B cell (primary cell): ENCODE results near the gene KRT84. TPM values are rescaled to one million over a fixed set of nuclear protein-coding genes. Genes with fewer than 3 reads are reported as not detected.

Experiments used
- ATAC-seq: fragments of 200-7000 bp; cut with Tn5 transposase; one replicate; pipeline ENCODE4 v1.10.0; 2021; ENCODE audit warnings: low read depth, mild to moderate bottlenecking, moderate number of reproducible peaks, moderate library complexity
- CTCF ChIA-PET: fragments of 350-600 bp; sonication (Branson Sonifier 250); formaldehyde crosslinking; loops from one replicate; lab custom pipeline; 2021; ENCODE audit warnings: antibody characterized with exemption, inconsistent platforms; lab: Charles Lee
- POLR2A ChIA-PET: fragments of 350-600 bp; sonication (Branson Sonifier 250); formaldehyde crosslinking; loops from one replicate; lab custom pipeline; 2021; ENCODE audit warnings: antibody characterized with exemption; lab: Charles Lee
- DNase-seq: peaks from one replicate; pipeline ENCODE4 v3.0.0; 2013
- H2AFZ ChIP-seq: 2 replicates; pipeline ENCODE4 v1.6.1; 2012; ENCODE audit warnings: mild to moderate bottlenecking, low read depth, low read length; ENCODE audit not compliant: insufficient read depth, poor library complexity, severe bottlenecking
- H3K27ac ChIP-seq, 2 donors: 1 replicate in 1 of 2; 2 replicates in 1 of 2; pipeline ENCODE4 v1.5.1; 2012 to 2013; ENCODE audit warnings: low read length in 2 of 2, mild to moderate bottlenecking in 2 of 2, moderate library complexity in 1 of 2
- H3K27me3 ChIP-seq, 4 experiments: fragments of 200-600 bp in 1 of 4; sonication (generic) in 1 of 4; replicated peaks in 1 of 4; 1 replicate in 2 of 4; 2 replicates in 2 of 4; pipeline versions ENCODE4 v1.6.1 to v1.7.0; 2013 to 2016; ENCODE audit warnings: low read length in 3 of 4, mild to moderate bottlenecking in 2 of 4, mixed read lengths in 1 of 4, moderate library complexity in 1 of 4; ENCODE audit not compliant: insufficient read depth in 4 of 4, control insufficient read depth in 3 of 4; ENCODE audit errors: control extremely low read depth in 1 of 4
- H3K36me3 ChIP-seq, 2 experiments: replicated peaks in 1 of 2; 1 replicate in 1 of 2; 2 replicates in 1 of 2; pipeline versions ENCODE4 v1.6.1 to v1.7.1; 2013; ENCODE audit warnings: low read length in 1 of 2; ENCODE audit not compliant: insufficient read depth in 2 of 2, control insufficient read depth in 1 of 2; ENCODE audit errors: control extremely low read depth in 1 of 2, extremely low read depth in 1 of 2
- H3K4me1 ChIP-seq, 2 donors: fragments of 200-600 bp in 1 of 2; sonication (generic) in 1 of 2; 1 replicate in 1 of 2; 2 replicates in 1 of 2; pipeline versions ENCODE4 v1.5.1 to v1.6.1; 2013 to 2017; ENCODE audit warnings: low read length in 2 of 2; ENCODE audit not compliant: control insufficient read depth in 2 of 2, insufficient read depth in 2 of 2
- H3K4me2 ChIP-seq: replicated peaks from 2 replicates; pipeline ENCODE3; 2012; ENCODE audit warnings: mild to moderate bottlenecking, low read depth, low read length; ENCODE audit not compliant: poor library complexity, severe bottlenecking
- H3K4me3 ChIP-seq, 5 experiments: fragments of 200-600 bp in 1 of 5; sonication (generic) in 1 of 5; 1 replicate in 3 of 5; 2 replicates in 2 of 5; pipeline versions ENCODE4 v1.5.1 to v1.7.0; 2011 to 2016; ENCODE audit warnings: low read length in 4 of 5, mild to moderate bottlenecking in 4 of 5, low read depth in 2 of 5, control low read depth in 1 of 5, moderate library complexity in 1 of 5; ENCODE audit not compliant: insufficient read depth in 1 of 5; ENCODE audit errors: control extremely low read depth in 1 of 5, extremely low read depth in 1 of 5
- H3K79me2 ChIP-seq: fragments of 200-600 bp; sonication (generic); one replicate; pipeline ENCODE4 v1.6.0; 2016; ENCODE audit warnings: low read length; ENCODE audit not compliant: control insufficient read depth, insufficient read depth
- H3K9ac ChIP-seq: fragments of 200-600 bp; sonication (generic); 2 replicates; pipeline ENCODE4 v1.6.1; 2017; ENCODE audit warnings: mild to moderate bottlenecking, low read length, moderate library complexity
- H3K9me3 ChIP-seq, 3 donors: one replicate each; pipeline versions ENCODE4 v1.6.1 to v1.7.1; 2013; ENCODE audit warnings: low read length in 2 of 3; ENCODE audit not compliant: control insufficient read depth in 2 of 3, insufficient read depth in 1 of 3; ENCODE audit errors: control extremely low read depth in 1 of 3
- H4K20me1 ChIP-seq: 2 replicates; pipeline ENCODE4 v1.6.0; 2012; ENCODE audit warnings: mild to moderate bottlenecking, low read length; ENCODE audit not compliant: insufficient read depth, control insufficient read depth, poor library complexity, severe bottlenecking
- H3K27ac Mint-ChIP-seq: one replicate; pipeline ENCODE4 v1.8.0; 2021; ENCODE audit warnings: mixed read lengths
- H3K27me3 Mint-ChIP-seq: one replicate; pipeline ENCODE4 v1.8.0; 2021; ENCODE audit warnings: mixed read lengths
- H3K4me1 Mint-ChIP-seq: one replicate; pipeline ENCODE4 v1.8.0; 2021; ENCODE audit warnings: mixed read lengths
- H3K4me3 Mint-ChIP-seq: one replicate; pipeline ENCODE4 v1.8.0; 2021; ENCODE audit warnings: mixed read lengths
- H3K9me3 Mint-ChIP-seq: one replicate; pipeline ENCODE4 v1.8.0; 2022; ENCODE audit warnings: mixed read lengths; ENCODE audit not compliant: insufficient read depth
- CTCF ChIP-seq: fragments of 200-600 bp; IDR thresholded peaks from one replicate; pipeline ENCODE4 v1.8.0; 2022; ENCODE audit warnings: antibody characterized with exemption, mild to moderate bottlenecking
- EZH2 ChIP-seq: IDR thresholded peaks from 2 replicates; pipeline ENCODE4 v1.6.1; 2012; ENCODE audit warnings: borderline replicate concordance, low read depth, mild to moderate bottlenecking, moderate library complexity, low read length; ENCODE audit not compliant: insufficient read depth, poor library complexity, severe bottlenecking
- WGBS: methylation state at CpG from one replicate; pipeline ENCODE4 v1.1.5; 2013; ENCODE audit warnings: missing lambda C conversion rate; ENCODE audit not compliant: insufficient coverage; 5-methylcytosine and 5-hydroxymethylcytosine counted together
- intact Hi-C: fragments of 100-400 bp; cut with micrococcal nuclease; formaldehyde crosslinking; loops from one replicate; pipeline ENCODE4 v1.10.0; 2022
- polyA plus RNA-seq: library from polyadenylated mRNA; depleted of rRNA; stranded (reverse); fragments of >200 nt; gene quantifications from 2 replicates; pipeline ENCODE4 v1.2.3, GENCODE V29; 2012
- total RNA-seq, 2 donors: library from RNA; stranded (reverse); fragments of 120-200 nt in 1 of 2; gene quantifications; 1 replicate in 1 of 2; 2 replicates in 1 of 2; pipeline versions ENCODE4 v1.2.3 to v1.2.4, GENCODE V29; 2013 to 2022

The KRT84 gene
- total and polyA plus RNA-seq, 2 donors (not counting 1 experiment from before 2014, with no cell fraction given), result not detected

DNA sequence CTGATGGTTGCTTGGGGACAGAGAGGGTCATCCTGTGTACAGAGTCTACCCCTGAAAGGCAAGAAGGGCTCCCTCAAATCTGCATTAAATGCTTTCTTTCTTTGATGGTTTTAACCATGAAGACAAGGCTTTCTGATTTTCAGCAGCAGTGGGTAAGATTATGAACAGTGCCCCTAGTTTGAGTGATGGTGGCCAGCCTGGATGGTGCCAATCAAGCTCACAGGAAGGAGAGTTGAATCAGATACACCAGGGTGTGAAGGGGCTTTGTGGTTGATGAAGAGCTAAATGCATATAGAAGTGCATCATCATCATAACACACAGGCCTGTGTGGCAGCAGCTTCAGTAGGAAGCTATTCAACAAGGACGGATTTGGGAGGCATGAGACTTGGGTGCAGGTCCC, 23.9 kb downstream of the KRT84 start:
- Mint-ChIP-seq H3K9me3 (no peaks in the 10 kb centered on the region), H3K27ac (no peak overlapping the region), H3K4me1 (peaks cover 28% of the 10 kb centered on the region), H3K27me3 (peaks cover 6% of the 10 kb centered on the region), H3K4me3 (no peak overlapping the region)
- peaks cover 0 to 5% (median 0%) of the 10 kb centered on the region in 4 experiments for H3K27me3 ChIP-seq
- DNase-seq (no peak), ATAC-seq (no peak)
- no peaks in the 10 kb centered on the region for H3K9me3 ChIP-seq
- no peak overlapping the region for H3K27ac ChIP-seq
- WGBS, result 100% methylated on average over 1 of the region's 1 CpG
- no peaks in the 10 kb centered on the region for H4K20me1 ChIP-seq
- TF ChIP-seq EZH2 (no peak), CTCF (no peak)
- H3K4me3 ChIP-seq, result no peak overlapping the region
- CTCF ChIA-PET, result interaction anchor here (0.9 kb wide), 1 partner anchor 8 kb away, joined by 3 read pairs; no protein-coding TSS in a partner anchor
- no peak overlapping the region for H3K4me2 ChIP-seq
- H3K4me1 ChIP-seq, result peaks cover 20 to 21% of the 10 kb centered on the region in 2 donors
- H3K9ac ChIP-seq, result no peak overlapping the region
- no peaks in the 10 kb centered on the region for H3K36me3 ChIP-seq
- no peaks in the 10 kb centered on the region for H3K79me2 ChIP-seq
- intact Hi-C loops, result no loop called here
- no peak overlapping the region for H2AFZ ChIP-seq
- POLR2A ChIA-PET, result no interaction called here

DNA sequence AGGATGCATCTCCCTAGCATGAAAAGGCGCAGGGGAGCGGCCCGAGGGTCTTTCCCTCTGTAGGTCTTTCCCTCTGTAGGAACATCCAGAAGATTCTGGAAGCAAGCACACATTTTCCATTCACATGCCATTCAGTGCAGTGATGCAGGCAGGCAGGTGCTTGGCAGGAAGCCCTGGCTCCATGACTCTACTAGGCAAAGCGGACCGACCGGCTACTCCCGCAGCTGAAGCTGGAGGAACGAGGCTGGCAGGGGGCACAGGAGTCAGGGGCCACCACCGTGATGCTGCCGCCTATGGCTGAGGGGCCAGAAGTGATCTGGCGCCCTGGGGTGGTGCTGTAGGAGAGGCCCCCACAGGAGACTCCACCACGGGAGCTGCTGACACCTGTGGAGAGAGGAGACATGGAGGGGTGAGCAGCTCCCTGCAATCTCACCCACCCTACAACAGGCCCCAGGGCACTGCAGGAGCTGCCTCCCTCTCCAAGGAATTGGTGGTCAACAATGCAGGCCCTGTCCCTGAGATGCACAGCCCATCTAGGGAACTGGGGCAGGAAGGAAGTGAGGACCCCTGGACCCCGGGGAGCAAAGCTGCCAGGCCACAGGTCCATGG, 24.7 kb downstream of the KRT84 start:
- no peak for ATAC-seq

More for the DNA sequence above, 24.7 kb downstream of the KRT84 start:
- peaks cover 28% of the 10 kb centered on the region for H3K4me1 Mint-ChIP-seq
- Histone ChIP-seq H3K4me1 (peaks cover 20 to 21% of the 10 kb centered on the region in 2 donors), H2AFZ (no peak overlapping the region), H4K20me1 (no peaks in the 10 kb centered on the region), H3K9me3 (no peaks in the 10 kb centered on the region), H3K36me3 (no peaks in the 10 kb centered on the region), H3K27me3 (peaks cover 0 to 5% (median 0%) of the 10 kb centered on the region in 4 experiments), H3K4me2 (no peak overlapping the region), H3K27ac (no peak overlapping the region), H3K4me3 (no peak overlapping the region), H3K79me2 (no peaks in the 10 kb centered on the region), H3K9ac (no peak overlapping the region)
- H3K27ac Mint-ChIP-seq, result no peak overlapping the region
- WGBS, result 93% methylated on average over 11 of the region's 13 CpGs
- TF ChIP-seq CTCF, result no peak
- TF ChIP-seq EZH2, result no peak
- ChIA-PET POLR2A (no interaction called here), CTCF (no interaction called here)
- intact Hi-C loops, result no loop called here
- DNase-seq, result no peak
- no peak overlapping the region for H3K4me3 Mint-ChIP-seq
- H3K27me3 Mint-ChIP-seq, result peaks cover 4% of the 10 kb centered on the region
- no peaks in the 10 kb centered on the region for H3K9me3 Mint-ChIP-seq
